ENCODE measurements around the gene CTDSP1. TPM values are rescaled to one million over a fixed set of nuclear protein-coding genes. Genes with fewer than 3 reads are reported as not detected.

The CTDSP1 gene
- total RNA-seq, 1 donor = 59.7 TPM

GRCh38 chr2:218392891-218393462 is 6.7 kb upstream of the CTDSP1 start:
- Histone ChIP-seq H3K27me3 (ENCODE audit: insufficient read depth, low read length) (no peaks in the 10 kb centered on the region), H3K4me1 (ENCODE audit: insufficient read depth, low read length) (peaks cover 64% of the 10 kb centered on the region), H3K4me3 (ENCODE audit: low read length) (no peak overlapping the region), H3K9me3 (ENCODE audit: low read depth, low read length) (no peaks in the 10 kb centered on the region)

- Histone ChIP-seq H3K4me3 (ENCODE audit: low read length) (no peak overlapping the region), H3K27me3 (ENCODE audit: insufficient read depth, low read length) (no peaks in the 10 kb centered on the region), H3K4me1 (ENCODE audit: insufficient read depth, low read length) (peaks cover 62% of the 10 kb centered on the region), H3K9me3 (ENCODE audit: low read depth, low read length) (no peaks in the 10 kb centered on the region)
Measured at GRCh38 chr2:218393750-218394290, 5.8 kb upstream of the CTDSP1 start.

- Histone ChIP-seq H3K27me3 (ENCODE audit: insufficient read depth, low read length) (no peaks in the 10 kb centered on the region), H3K4me3 (ENCODE audit: low read length) (no peak overlapping the region)
Measured at GRCh38 chr2:218394298-218395089, 5.2 kb upstream of the CTDSP1 start.

GRCh38 chr2:218395090-218395444 is 4.6 kb upstream of the CTDSP1 start:
- Histone ChIP-seq H3K4me1 (ENCODE audit: insufficient read depth, low read length) (peaks cover 64% of the 10 kb centered on the region), H3K27me3 (ENCODE audit: insufficient read depth, low read length) (no peaks in the 10 kb centered on the region), H3K9me3 (ENCODE audit: low read depth, low read length) (no peaks in the 10 kb centered on the region), H3K4me3 (ENCODE audit: low read length) (no peak overlapping the region)

More at GRCh38 chr2:218394298-218395089, 5.2 kb upstream of the CTDSP1 start:
- Histone ChIP-seq H3K4me1 (ENCODE audit: insufficient read depth, low read length) (peaks cover 63% of the 10 kb centered on the region), H3K9me3 (ENCODE audit: low read depth, low read length) (no peaks in the 10 kb centered on the region)

- Histone ChIP-seq H3K27me3 (ENCODE audit: insufficient read depth, low read length) (no peaks in the 10 kb centered on the region), H3K4me3 (ENCODE audit: low read length) (peak overlapping the region; percentile 84), H3K4me1 (ENCODE audit: insufficient read depth, low read length) (peaks cover 64% of the 10 kb centered on the region), H3K9me3 (ENCODE audit: low read depth, low read length) (no peaks in the 10 kb centered on the region)
Measured at GRCh38 chr2:218395456-218395825, 4.2 kb upstream of the CTDSP1 start.

- Histone ChIP-seq H3K27me3 (ENCODE audit: insufficient read depth, low read length) (no peaks in the 10 kb centered on the region), H3K4me3 (ENCODE audit: low read length) (peak overlapping the region; percentile 84), H3K9me3 (ENCODE audit: low read depth, low read length) (no peaks in the 10 kb centered on the region), H3K4me1 (ENCODE audit: insufficient read depth, low read length) (peaks cover 66% of the 10 kb centered on the region)
Measured at GRCh38 chr2:218395826-218396687, 3.6 kb upstream of the CTDSP1 start.

- Histone ChIP-seq H3K9me3 (ENCODE audit: low read depth, low read length) (no peaks in the 10 kb centered on the region), H3K4me1 (ENCODE audit: insufficient read depth, low read length) (peaks cover 74% of the 10 kb centered on the region), H3K4me3 (ENCODE audit: low read length) (peak overlapping the region; percentile 84), H3K27me3 (ENCODE audit: insufficient read depth, low read length) (no peaks in the 10 kb centered on the region)
Measured at GRCh38 chr2:218396688-218397462, 2.8 kb upstream of the CTDSP1 start.

- Histone ChIP-seq H3K4me1 (ENCODE audit: insufficient read depth, low read length) (peaks cover 80% of the 10 kb centered on the region), H3K4me3 (ENCODE audit: low read length) (peak overlapping the region; percentile 84), H3K9me3 (ENCODE audit: low read depth, low read length) (no peaks in the 10 kb centered on the region), H3K27me3 (ENCODE audit: insufficient read depth, low read length) (no peaks in the 10 kb centered on the region)
Measured at GRCh38 chr2:218397463-218397819, 2.2 kb upstream of the CTDSP1 start.

GRCh38 chr2:218397820-218398436 is 1.7 kb upstream of the CTDSP1 start:
- Histone ChIP-seq H3K4me3 (ENCODE audit: low read length) (peak overlapping the region; percentile 84), H3K4me1 (ENCODE audit: insufficient read depth, low read length) (peaks cover 80% of the 10 kb centered on the region), H3K27me3 (ENCODE audit: insufficient read depth, low read length) (no peaks in the 10 kb centered on the region), H3K9me3 (ENCODE audit: low read depth, low read length) (no peaks in the 10 kb centered on the region)

- no peaks in the 10 kb centered on the region for H3K9me3 ChIP-seq (ENCODE audit: low read depth, low read length)
- H3K4me3 ChIP-seq (ENCODE audit: low read length) = peak overlapping the region; percentile 84
- peaks cover 80% of the 10 kb centered on the region for H3K4me1 ChIP-seq (ENCODE audit: insufficient read depth, low read length)
Measured at GRCh38 chr2:218398437-218399390, 954 bp upstream of the CTDSP1 start.

GRCh38 chr2:218400167-218400929 is 680 bp downstream of the CTDSP1 start:
- Histone ChIP-seq H3K27me3 (ENCODE audit: insufficient read depth, low read length) (no peaks in the 10 kb centered on the region), H3K9me3 (ENCODE audit: low read depth, low read length) (no peaks in the 10 kb centered on the region), H3K4me3 (ENCODE audit: low read length) (peak overlapping the region; percentile 85), H3K4me1 (ENCODE audit: insufficient read depth, low read length) (peaks cover 80% of the 10 kb centered on the region)

More at GRCh38 chr2:218398437-218399390, 954 bp upstream of the CTDSP1 start:
- no peaks in the 10 kb centered on the region for H3K27me3 ChIP-seq (ENCODE audit: insufficient read depth, low read length)

GRCh38 chr2:218400930-218401881 is 1.5 kb downstream of the CTDSP1 start:
- H3K4me1 ChIP-seq (ENCODE audit: insufficient read depth, low read length) = peaks cover 83% of the 10 kb centered on the region

More at GRCh38 chr2:218400930-218401881, 1.5 kb downstream of the CTDSP1 start:
- Histone ChIP-seq H3K4me3 (ENCODE audit: low read length) (peak overlapping the region; percentile 85), H3K27me3 (ENCODE audit: insufficient read depth, low read length) (no peaks in the 10 kb centered on the region), H3K9me3 (ENCODE audit: low read depth, low read length) (no peaks in the 10 kb centered on the region)
